ENCODE data around the gene HNF4A. TPM values are rescaled to one million over a fixed set of nuclear protein-coding genes. Genes with fewer than 3 reads are reported as not detected.

Gene HNF4A
- total and polyA plus RNA-seq, 2 of the 13 experiments (the other 11 are each of a cell fraction or from before 2014, with no cell fraction given): 80.9 to 169 TPM

DNA sequence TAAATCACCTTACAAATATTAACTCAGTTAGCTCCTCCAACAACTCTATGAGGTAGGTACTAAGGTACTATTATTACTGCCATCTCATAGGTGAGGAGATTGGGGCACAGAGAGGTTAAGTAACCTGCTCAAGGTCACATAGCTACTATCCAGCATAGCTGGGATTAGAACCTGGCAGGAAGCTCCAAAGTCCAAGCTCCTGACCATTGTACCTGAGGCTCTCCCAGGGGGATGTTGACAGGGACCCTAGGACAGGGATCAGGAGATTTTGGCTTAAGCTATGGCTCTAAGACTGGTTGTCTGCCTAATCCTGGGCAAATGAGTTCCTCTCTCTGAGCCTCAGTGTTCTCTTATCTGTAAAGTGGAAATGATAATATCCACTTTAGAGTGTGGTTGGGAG, 59.3 kb downstream of the HNF4A start (continued):
- TF ChIP-seq, protein P1, sequence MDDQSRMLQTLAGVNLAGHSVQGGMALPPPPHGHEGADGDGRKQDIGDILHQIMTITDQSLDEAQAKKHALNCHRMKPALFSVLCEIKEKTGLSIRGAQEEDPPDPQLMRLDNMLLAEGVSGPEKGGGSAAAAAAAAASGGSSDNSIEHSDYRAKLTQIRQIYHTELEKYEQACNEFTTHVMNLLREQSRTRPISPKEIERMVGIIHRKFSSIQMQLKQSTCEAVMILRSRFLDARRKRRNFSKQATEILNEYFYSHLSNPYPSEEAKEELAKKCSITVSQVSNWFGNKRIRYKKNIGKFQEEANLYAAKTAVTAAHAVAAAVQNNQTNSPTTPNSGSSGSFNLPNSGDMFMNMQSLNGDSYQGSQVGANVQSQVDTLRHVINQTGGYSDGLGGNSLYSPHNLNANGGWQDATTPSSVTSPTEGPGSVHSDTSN (CRISPR knock-in tag; IDR thresholded peaks at IDR 0.05; ENCODE audit: borderline replicate concordance): no peak
- TF ChIP-seq EEA1 (CRISPR knock-in tag; IDR thresholded peaks at IDR 0.05; ENCODE audit: borderline replicate concordance) (no peak), ELF3 (CRISPR knock-in tag; IDR thresholded peaks at IDR 0.05) (peak; percentile 28; the same call in 1 of the 2 replicates), FLYWCH1 (CRISPR knock-in tag; IDR thresholded peaks at IDR 0.05) (no peak), SETDB1 (CRISPR knock-in tag; IDR thresholded peaks at IDR 0.05; ENCODE audit: borderline replicate concordance) (no peak), ZNF724P (CRISPR knock-in tag; IDR thresholded peaks at IDR 0.05; ENCODE audit: borderline replicate concordance) (no peak), PCBP2 (optimal IDR thresholded peaks at IDR 0.05; ENCODE audit: low read depth, low read length, poor library complexity, severe bottlenecking) (no peak), KDM3A (CRISPR knock-in tag; IDR thresholded peaks at IDR 0.05; ENCODE audit: low read depth) (no peak), HCFC1 (IDR thresholded peaks at IDR 0.05; ENCODE audit: low read depth, low read length) (no peak), RFXAP (CRISPR knock-in tag; IDR thresholded peaks at IDR 0.05; ENCODE audit: borderline replicate concordance) (no peak), KMT2A (CRISPR knock-in tag; IDR thresholded peaks at IDR 0.05) (no peak), CENPT (CRISPR knock-in tag; IDR thresholded peaks at IDR 0.05; ENCODE audit: low read depth) (no peak), PAX8 (CRISPR knock-in tag; IDR thresholded peaks at IDR 0.05; ENCODE audit: borderline replicate concordance) (no peak), SAFB2 (CRISPR knock-in tag; IDR thresholded peaks at IDR 0.05; ENCODE audit: borderline replicate concordance, low read depth) (no peak), NRL (CRISPR knock-in tag; IDR thresholded peaks at IDR 0.05; ENCODE audit: borderline replicate concordance) (no peak), PLRG1 (conservative IDR thresholded peaks at IDR 0.05) (no peak), U2AF1 (optimal IDR thresholded peaks at IDR 0.05; ENCODE audit: low read depth, low read length) (no peak), NR3C1 (CRISPR knock-in tag; IDR thresholded peaks at IDR 0.05) (no peak), ZEB1 (IDR thresholded peaks at IDR 0.05; ENCODE audit: insufficient replicate concordance, low read depth) (no peak), POLR2A (IDR thresholded peaks at IDR 0.05; ENCODE audit: insufficient read depth in 1 of 2, low read depth in 2 of 2, low read length in 2 of 2) (no peak; a peak in 2 of 4 replicates)
- TF ChIP-seq, protein P2, sequence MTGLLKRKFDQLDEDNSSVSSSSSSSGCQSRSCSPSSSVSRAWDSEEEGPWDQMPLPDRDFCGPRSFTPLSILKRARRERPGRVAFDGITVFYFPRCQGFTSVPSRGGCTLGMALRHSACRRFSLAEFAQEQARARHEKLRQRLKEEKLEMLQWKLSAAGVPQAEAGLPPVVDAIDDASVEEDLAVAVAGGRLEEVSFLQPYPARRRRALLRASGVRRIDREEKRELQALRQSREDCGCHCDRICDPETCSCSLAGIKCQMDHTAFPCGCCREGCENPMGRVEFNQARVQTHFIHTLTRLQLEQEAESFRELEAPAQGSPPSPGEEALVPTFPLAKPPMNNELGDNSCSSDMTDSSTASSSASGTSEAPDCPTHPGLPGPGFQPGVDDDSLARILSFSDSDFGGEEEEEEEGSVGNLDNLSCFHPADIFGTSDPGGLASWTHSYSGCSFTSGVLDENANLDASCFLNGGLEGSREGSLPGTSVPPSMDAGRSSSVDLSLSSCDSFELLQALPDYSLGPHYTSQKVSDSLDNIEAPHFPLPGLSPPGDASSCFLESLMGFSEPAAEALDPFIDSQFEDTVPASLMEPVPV (CRISPR knock-in tag; IDR thresholded peaks at IDR 0.05): no peak
- TF ChIP-seq, protein P3, sequence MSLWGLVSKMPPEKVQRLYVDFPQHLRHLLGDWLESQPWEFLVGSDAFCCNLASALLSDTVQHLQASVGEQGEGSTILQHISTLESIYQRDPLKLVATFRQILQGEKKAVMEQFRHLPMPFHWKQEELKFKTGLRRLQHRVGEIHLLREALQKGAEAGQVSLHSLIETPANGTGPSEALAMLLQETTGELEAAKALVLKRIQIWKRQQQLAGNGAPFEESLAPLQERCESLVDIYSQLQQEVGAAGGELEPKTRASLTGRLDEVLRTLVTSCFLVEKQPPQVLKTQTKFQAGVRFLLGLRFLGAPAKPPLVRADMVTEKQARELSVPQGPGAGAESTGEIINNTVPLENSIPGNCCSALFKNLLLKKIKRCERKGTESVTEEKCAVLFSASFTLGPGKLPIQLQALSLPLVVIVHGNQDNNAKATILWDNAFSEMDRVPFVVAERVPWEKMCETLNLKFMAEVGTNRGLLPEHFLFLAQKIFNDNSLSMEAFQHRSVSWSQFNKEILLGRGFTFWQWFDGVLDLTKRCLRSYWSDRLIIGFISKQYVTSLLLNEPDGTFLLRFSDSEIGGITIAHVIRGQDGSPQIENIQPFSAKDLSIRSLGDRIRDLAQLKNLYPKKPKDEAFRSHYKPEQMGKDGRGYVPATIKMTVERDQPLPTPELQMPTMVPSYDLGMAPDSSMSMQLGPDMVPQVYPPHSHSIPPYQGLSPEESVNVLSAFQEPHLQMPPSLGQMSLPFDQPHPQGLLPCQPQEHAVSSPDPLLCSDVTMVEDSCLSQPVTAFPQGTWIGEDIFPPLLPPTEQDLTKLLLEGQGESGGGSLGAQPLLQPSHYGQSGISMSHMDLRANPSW (CRISPR knock-in tag; IDR thresholded peaks at IDR 0.05; ENCODE audit: borderline replicate concordance): no peak
- TF ChIP-seq, protein P4, sequence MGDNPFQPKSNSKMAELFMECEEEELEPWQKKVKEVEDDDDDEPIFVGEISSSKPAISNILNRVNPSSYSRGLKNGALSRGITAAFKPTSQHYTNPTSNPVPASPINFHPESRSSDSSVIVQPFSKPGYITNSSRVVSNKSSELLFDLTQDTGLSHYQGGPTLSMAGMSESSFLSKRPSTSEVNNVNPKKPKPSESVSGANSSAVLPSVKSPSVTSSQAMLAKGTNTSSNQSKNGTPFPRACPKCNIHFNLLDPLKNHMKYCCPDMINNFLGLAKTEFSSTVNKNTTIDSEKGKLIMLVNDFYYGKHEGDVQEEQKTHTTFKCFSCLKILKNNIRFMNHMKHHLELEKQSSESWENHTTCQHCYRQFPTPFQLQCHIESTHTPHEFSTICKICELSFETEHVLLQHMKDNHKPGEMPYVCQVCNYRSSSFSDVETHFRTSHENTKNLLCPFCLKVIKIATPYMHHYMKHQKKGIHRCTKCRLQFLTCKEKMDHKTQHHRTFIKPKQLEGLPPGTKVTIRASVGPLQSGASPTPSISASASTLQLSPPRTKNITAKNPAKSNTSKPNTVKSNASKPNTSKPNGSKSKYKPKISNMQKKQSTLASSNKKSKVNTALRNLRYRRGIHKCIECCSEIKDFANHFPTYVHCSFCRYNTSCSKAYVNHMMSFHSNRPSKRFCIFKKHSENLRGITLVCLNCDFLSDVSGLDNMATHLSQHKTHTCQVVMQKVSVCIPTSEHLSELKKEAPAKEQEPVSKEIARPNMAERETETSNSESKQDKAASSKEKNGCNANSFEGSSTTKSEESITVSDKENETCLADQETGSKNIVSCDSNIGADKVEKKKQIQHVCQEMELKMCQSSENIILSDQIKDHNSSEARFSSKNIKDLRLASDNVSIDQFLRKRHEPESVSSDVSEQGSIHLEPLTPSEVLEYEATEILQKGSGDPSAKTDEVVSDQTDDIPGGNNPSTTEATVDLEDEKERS (CRISPR knock-in tag; IDR thresholded peaks at IDR 0.05): no peak
